IPS-18c (cell line): ENCODE results near the gene BTF3.
A peak's percentile ranks its signal among the peaks of the same experiment; 100 is the strongest.
"Not testable (repeated sequence)": the region's sequence is repeated elsewhere in the genome, so short reads cannot be mapped to it uniquely, and the experiment has no call there.

ENCODE experiments used
- H3K4me3 ChIP-seq: 2 replicates; pipeline ENCODE4 v1.7.0; 2013; ENCODE audit warnings: low read depth, mild to moderate bottlenecking, low read length, moderate library complexity; ENCODE audit not compliant: insufficient read depth
- H3K9me3 ChIP-seq: one replicate; pipeline ENCODE4 v1.6.1; 2013; ENCODE audit warnings: mild to moderate bottlenecking, low read length, moderate library complexity; ENCODE audit not compliant: control insufficient read depth, insufficient read depth

The BTF3 gene

DNA sequence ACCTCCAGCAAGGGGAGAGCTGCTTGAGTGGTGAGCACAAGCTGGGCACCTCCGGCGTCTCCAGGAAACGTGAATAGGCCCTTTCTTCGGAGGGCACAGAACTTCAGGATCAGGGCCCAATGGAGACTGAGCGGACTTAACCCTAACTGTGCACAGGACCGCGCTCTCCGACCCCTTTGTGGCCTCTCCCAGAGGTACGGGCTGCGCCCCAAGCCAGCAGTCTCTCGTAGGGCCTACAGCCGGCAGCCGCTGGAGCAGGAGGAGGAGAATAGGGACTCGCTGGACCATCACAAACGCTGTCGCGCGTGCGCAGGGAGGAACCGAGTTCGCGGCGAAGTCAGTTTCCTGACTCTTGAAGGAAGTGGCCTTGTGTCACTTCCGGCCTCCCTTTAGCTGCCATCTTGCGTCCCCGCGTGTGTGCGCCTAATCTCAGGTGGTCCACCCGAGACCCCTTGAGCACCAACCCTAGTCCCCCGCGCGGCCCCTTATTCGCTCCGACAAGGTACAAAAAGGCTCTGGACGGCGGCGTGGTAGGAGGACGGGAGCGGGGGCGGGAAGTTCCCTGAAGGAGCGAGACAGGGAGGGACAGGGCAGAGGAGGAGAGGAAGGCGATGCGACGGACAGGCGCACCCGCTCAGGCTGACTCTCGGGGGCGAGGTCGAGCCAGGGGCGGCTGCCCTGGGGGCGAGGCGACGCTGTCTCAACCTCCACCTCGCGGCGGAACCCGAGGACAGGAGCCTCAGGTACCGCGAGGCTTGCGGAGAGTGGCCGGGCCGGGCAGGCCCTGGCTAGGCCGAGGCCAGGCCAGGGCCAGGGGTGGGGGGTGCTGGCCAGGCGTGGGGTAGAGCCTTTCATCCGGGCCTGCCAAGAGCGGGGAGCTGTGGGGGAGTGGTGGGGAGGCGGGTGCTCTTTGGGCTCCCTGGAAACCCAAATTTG is at the start of gene BTF3:
TSS of gene BTF3 (plus strand) at position 386 of the 936 bp plus-strand sequence. CDS start at position 612, 226 bp downstream.
- Histone ChIP-seq H3K4me3 (peak within 1 kb of the TSS; percentile 95), H3K9me3 (no peaks in the 10 kb centered on the region)

DNA sequence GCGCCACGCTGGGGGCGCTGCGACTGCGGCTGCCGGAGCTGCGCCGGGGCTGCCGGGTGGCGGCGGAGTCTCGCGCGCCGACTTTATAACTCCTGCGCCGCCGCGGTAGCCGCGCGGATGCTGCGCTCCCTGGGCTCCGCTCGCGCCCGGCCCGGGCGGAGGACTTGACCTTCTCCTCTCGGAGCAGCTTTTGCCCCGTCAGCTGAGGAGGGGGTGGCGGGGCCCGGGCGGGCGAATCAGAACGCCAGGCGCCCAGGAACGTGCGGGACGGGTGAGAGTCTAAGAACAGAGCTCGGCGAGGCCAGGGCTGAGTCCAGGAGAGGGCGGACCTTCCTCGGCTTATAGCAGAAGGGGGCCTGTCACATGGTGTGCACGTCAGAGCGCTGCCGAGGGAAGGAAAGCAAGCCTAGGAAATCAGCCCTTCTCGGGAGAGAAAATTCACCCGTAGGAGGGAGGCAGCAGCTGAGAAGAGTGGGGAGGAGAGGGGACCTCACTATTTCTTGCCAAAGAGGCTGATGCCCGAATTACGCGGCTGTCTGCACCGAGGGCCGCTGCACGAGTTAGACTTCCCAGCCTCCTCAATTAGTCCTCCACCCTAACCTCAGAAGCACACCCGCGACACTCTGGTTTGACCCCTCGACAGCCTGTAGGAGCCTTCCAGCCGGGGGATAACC is 49.6 kb upstream of the BTF3 start, which contains the start of gene FOXD1:
TSS of gene FOXD1 (minus strand) at position 315 of the 674 bp plus-strand sequence. CDS start 415 bp downstream, outside the sequence.
- H3K4me3 ChIP-seq: peak within 1 kb of the TSS; percentile 50
- H3K9me3 ChIP-seq: no peaks in the 10 kb centered on the region

DNA sequence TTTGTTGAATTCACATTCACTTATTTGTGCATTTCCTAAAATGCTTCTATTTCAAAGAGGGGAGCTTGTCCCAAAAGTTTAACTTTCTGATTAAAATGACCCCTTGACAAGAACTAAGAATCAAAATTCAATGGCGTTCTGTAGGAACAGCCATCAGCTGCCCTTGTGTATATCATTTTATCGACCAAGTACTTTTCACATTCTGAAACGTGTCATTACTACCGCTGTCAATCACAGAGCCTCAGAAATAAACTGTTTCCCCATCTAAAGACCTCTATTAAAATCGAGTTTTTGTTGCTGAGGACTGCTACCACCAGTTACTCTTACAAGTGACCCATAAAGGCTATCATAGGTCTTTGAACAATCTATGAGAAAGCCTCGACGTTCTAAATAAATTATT is 48.1 kb upstream of the BTF3 start:
- no peaks in the 10 kb centered on the region for H3K9me3 ChIP-seq
- no peak overlapping the region for H3K4me3 ChIP-seq

DNA sequence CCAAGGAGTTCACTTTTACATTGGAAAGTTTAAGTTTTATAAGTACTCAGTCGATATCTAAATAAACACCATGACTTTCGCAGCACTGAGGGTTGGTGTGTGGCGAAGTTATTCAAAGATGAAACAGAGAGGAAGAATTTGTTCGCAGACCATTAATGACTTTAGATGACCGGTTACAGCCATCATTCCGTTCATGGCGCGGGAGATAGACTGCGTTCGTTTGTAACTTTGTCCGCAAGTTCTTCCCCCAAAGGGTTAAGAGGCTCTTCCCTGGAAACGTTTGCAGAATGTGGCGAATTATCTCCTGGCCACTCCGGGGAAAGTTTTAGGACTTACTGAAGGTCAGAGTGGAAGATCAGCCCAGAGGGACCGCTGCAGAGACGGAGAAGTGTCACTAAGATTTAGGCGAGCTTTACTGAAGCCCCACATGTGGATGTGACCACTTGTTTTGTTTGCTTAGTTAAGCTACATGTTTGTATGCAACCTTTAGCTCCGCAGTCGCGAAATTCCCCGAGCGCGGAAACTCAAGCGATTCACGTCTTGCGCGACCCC is 47.5 kb upstream of the BTF3 start:
- H3K4me3 ChIP-seq: peak overlapping the region; percentile 46; the same call in 1 of the 2 replicates
- no peaks in the 10 kb centered on the region for H3K9me3 ChIP-seq

DNA sequence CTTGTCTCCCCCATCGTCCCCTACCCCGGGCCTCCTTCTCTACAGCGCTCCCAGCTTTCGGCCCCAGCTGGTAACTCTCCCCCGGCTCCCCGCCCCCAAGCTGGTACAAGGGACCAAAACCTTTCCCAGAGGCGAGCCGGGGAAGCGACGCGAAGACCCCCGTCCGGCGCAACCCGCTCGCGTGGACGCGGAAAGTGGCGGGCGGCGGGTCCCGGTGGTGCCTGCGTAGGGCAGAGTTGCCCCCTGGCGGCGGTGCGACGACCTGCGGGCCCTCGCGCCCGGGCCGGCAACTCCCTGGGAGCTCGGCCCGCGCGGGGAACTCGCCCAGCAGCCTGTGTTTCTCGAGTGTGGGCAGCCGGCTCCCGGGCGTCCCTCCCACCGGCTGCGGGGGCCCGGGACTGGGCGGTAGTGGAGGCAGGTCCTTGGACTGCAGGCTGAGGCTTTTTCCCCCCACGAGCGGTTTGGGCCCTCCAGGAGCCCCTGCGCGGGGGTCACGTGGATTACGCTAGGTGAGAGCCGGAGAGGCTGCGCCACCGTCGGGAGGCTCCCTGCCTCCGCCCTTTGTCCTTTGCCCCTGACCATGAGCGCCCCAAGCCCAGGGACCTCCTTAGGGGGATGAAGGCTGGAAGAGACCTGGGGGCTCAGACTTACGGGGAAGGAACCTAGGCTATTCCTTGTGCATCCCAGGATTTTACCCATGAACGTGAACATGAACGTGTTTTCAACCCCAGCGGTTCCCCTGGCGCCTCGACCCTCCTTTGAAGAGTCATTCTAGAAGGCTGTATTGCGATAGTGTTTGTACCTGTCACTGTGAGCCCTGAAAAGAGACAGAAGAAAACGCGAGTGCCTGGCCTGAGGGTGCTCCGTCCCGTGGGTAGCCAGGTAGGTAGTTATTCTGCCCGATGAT is 46.8 kb upstream of the BTF3 start:
- Histone ChIP-seq H3K9me3 (no peaks in the 10 kb centered on the region), H3K4me3 (peak overlapping the region; percentile 46)

DNA sequence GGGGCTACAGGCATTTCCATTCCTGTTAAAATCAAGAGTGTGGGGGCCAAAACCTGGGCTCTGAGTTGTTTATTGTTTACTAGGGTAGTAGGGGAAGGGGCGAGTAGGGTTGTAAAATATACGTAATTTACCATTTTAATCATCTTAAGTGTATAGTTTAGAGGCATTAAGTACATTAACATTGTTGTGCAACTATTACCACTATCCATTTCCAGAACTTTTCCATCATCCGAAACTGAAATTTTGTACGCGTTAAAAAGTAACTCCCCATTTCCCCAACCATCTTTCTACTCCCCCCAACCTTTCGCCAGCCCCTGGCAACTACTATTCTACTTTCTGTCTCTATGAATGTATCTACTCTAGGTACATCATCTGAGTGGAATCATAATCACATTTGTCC is 46.0 kb upstream of the BTF3 start:
- Histone ChIP-seq H3K9me3 (no peaks in the 10 kb centered on the region), H3K4me3 (peak overlapping the region; percentile 46; the same call in 1 of the 2 replicates)

DNA sequence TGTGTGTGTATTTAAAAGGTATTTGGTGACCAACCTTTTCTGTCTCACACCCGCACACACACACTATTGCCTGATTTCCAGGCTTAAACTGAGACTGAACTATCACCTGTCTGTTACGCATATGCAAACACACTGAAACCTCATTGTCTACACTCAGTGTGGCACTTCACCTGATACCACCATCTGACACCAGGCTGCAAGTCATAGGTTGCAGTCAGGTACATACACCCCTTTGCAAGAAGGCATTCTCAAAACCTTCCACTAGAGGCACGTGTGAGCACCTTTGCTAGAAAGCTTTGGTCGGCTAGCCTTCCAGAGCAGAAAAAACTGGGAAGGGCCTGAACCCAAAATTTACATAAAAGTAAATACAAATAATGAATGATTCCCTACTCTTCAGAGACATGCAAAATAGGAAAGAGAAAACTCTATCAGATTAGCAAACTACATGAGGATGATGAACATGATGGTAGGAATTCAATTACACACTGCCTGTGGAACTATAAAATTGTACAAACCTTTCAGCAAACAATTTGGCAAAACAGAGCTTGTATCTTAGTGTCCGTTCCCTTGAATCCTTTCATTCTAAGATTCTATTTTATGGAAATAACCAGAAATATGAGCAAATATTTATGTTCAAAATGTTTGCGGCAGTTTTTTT is 43.7 kb upstream of the BTF3 start:
- H3K4me3 ChIP-seq: no peak overlapping the region
- H3K9me3 ChIP-seq: no peaks in the 10 kb centered on the region

DNA sequence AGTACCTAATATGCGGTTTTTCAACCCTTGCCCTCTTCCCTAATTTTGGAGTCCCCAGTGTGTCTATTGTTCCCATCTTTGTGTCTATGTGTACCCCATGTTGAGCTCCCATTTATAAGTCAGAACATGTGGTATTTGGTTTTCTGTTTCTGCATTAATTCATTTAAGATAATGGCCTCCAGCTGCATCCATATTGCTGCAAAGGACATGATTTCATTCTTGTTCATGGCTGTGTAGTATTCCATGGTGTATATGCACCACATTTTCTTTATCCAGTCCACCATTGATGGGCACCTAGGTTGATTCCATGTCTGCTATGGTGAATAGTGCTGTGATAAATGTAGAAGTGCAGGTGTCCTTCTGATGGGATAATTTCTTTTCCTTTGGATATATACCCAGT is 41.8 kb upstream of the BTF3 start:
- H3K9me3 ChIP-seq, H3K4me3 ChIP-seq: not testable (repeated sequence)

DNA sequence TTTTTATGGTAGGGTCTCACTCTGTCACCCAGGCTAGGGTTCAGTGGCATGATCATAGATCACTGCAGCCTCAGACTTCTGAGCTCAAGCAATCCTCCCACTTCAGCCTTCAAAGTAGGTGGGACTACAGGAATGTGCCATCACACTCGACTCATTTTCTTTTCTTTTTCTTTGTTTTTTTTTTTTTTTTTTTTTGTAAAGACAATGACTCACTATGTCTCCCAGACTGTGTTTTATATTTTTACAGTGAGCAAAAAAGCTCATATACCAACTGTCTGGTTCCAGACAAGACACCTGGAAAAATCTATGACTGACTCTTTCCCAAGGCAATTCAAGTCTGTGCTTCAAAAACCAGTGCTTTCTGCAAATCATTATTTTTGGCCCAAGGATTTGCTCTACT is 38.9 kb upstream of the BTF3 start:
- Histone ChIP-seq H3K4me3 (no peak overlapping the region), H3K9me3 (no peaks in the 10 kb centered on the region)

DNA sequence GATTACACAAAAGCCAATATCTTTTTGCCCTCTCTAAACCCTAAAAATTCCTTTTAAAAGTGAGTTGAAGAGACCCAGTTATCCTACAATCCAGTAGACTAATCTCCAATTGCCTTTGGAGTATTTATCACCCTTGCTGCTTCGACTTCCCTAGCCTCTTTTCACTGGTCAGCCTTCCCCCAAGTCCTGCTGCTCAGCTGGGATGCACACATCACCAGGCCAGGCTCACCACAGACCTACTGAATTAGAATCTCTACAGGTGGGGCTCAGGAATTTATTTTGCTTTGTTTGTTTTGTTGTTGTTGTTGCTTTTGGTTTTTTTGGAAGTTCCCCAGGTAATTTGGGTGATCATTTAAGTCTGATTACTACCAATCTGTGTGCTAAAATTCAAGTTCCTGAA is 38.1 kb upstream of the BTF3 start:
- Histone ChIP-seq H3K4me3 (no peak overlapping the region), H3K9me3 (no peaks in the 10 kb centered on the region)

DNA sequence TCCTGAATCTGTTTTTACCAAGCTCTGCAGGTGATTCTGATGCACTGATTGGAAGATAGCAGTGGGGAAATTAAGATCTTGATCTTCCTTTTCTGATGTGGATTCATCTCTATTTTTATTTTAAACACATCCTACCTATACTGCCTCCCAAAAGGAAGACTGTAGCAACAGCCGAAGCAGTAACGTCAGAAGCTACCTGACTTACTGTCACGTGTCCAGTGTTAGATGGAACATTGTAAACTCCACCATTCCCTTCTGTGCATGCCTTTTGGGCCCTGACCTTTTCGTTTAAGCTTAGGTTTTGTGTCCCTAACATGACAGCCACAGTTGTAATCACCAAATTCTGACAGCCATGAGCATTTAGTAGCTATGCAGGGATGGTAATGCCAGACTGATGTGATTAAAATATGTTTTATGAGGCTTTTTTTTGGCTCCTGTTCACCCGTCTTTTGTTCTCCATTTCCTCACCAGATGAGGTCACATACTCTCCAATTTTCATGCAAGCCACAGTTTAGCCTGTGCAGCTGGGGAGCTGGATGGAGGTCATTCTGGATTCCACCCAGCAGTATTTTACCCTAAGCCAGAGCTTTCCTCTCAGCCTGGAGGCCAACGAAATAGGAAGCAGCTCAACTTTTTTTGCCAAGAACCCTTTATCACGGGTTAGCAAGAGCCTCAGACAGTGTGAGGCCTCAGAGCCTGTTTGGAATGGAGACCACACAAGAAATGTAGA is 34.1 kb upstream of the BTF3 start:
- H3K9me3 ChIP-seq: no peaks in the 10 kb centered on the region

DNA sequence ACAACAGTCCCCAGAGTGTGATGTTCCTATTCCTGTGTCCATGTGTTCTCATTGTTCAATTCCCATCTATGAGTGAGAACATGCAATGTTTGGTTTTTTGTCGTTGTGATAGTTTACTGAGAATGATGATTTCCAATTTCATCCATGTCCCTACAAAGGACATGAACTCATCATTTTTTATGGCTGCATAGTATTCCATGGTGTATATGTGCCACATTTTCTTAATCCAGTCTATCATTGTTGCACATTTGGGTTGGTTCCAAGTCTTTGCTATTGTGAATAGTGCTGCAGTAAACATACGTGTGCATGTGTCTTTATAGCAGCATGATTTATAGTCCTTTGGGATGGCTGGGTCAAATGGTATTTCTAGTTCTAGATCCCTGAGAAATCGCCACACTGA is 29.6 kb upstream of the BTF3 start:
- H3K9me3 ChIP-seq, H3K4me3 ChIP-seq: not testable (repeated sequence)

More for the DNA sequence above, 34.1 kb upstream of the BTF3 start:
- H3K4me3 ChIP-seq: no peak overlapping the region

DNA sequence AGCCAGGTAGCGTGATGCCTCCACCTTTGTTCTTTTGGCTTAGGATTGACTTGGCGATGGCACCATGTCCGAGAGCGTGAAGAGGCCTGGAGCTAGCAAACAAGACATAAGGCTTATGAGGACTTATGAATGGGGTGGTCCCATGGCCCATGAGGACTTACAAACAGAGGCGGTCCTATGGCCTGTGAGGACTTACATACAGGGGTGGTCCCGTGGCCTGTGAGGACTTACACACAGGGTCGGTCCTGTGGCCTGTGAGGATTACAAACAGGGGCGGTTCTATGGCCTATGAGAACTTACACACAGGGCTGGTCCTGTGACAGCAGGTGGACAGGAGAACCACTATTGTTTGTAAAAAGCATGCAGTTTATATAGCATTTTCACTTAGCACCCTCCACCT is 28.4 kb upstream of the BTF3 start:
- no peak overlapping the region for H3K4me3 ChIP-seq
- H3K9me3 ChIP-seq: no peaks in the 10 kb centered on the region

DNA sequence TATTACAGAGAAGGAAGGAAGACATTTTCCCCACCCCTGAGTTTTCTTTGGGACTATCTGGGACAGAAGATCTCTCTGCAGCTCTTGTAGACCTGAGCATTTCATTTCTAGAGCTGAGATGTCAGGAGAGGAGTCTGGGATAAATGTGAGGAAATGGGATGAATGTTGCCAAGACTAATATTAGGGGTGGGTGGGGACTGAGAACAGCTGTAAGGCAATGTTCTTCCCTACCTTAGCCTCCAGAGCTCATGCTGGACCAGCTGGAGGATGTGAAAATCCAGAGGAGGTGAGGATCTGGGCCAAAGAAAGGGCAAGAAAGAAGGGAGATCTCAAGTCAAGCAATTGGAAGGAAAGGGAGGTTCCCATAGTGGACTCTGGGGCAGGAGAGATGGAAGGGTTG is 26.6 kb upstream of the BTF3 start:
- Histone ChIP-seq H3K9me3 (no peaks in the 10 kb centered on the region), H3K4me3 (no peak overlapping the region)

DNA sequence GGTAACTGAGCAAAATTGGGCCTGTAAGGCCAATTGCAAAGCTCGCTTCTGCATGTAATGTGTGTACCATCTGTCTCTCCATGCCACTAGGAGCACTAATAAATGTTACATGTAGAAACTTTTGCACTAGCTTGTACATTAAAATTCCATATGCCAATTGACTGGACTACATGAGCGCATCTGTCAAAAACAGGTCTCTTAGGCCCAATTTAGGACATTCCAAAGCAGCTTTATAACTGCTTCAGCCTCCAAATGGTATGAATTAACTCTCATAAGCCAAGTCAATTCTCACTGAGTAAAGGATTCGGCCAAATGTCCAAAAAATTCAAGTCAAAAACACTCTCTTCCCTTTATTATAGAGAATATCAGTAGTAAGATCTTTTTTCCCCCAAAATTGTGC is 26.1 kb upstream of the BTF3 start:
- Histone ChIP-seq H3K4me3 (no peak overlapping the region), H3K9me3 (no peaks in the 10 kb centered on the region)

DNA sequence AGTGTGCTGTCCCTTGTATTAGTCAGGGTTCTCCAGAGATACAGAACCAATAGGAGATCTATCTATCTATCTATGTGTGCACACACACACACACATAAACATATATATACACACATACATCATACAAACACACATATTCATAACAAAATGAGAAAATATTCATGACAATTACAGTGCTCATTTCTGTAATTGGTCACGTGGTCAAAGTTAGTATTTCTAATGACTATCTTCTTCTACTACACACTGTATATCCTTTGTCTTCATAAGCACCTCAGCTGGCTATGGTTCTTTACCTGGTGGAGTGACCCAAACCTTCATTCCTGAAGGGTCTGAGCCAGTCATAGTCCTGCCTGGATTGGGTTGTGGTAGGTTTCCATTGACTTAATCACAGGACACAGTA is 17.7 kb upstream of the BTF3 start:
- no peaks in the 10 kb centered on the region for H3K9me3 ChIP-seq
- H3K4me3 ChIP-seq: no peak overlapping the region
